PC-9 (cell line): ENCODE data around the gene CLPTM1. TPM values are rescaled to one million over a fixed set of nuclear protein-coding genes. Genes with fewer than 3 reads are reported as not detected.

Source experiments
- BruUV-seq: library from RNA; stranded (reverse); fragments of 400-500 nt; replicated peaks from 2 replicates; lab custom pipeline; 2021; lab: Mats Ljungman, UMichigan
- CTCF ChIA-PET: fragments of 300-600 bp; sonication (Branson Sonifier 250); formaldehyde crosslinking; loops from one replicate; lab custom pipeline; 2022; ENCODE audit warnings: antibody characterized with exemption; lab: Charles Lee
- POLR2A ChIA-PET: fragments of 300-600 bp; sonication (Branson Sonifier 250); formaldehyde crosslinking; loops from one replicate; lab custom pipeline; 2022; ENCODE audit warnings: antibody characterized with exemption; ENCODE audit not compliant: unreplicated experiment; lab: Charles Lee
- DNase-seq, 2 experiments: peaks; one replicate each; pipeline versions ENCODE4 v3.0.0 to v3.0.0-alpha.2; 2015 to 2022; ENCODE audit warnings: mixed read lengths in 1 of 2
- H2AFZ ChIP-seq: fragments of 200-600 bp; sonication (generic); 2 replicates; pipeline ENCODE4 v1.8.1; 2017; ENCODE audit warnings: antibody characterized with exemption
- H3F3A ChIP-seq: fragments of 200-600 bp; sonication (generic); 2 replicates; pipeline ENCODE4 v1.8.1; 2017; ENCODE audit warnings: antibody characterized with exemption, mild to moderate bottlenecking, low read depth; ENCODE audit not compliant: insufficient read depth
- H3K27ac ChIP-seq: fragments of 200-600 bp; sonication (generic); 2 replicates; pipeline ENCODE4 v1.6.1; 2016; ENCODE audit warnings: mixed run types
- H3K27me3 ChIP-seq: fragments of 200-600 bp; sonication (generic); 2 replicates; pipeline ENCODE4 v1.6.1; 2016; ENCODE audit warnings: low read depth, mixed run types; ENCODE audit not compliant: insufficient read depth
- H3K36me3 ChIP-seq: fragments of 200-600 bp; sonication (generic); 2 replicates; pipeline ENCODE4 v1.6.1; 2016; ENCODE audit warnings: low read depth, mixed run types
- H3K4me1 ChIP-seq: fragments of 200-600 bp; sonication (generic); replicated peaks from 2 replicates; pipeline ENCODE4 v1.6.1; 2016; ENCODE audit warnings: mixed run types; ENCODE audit not compliant: insufficient read depth
- H3K4me2 ChIP-seq: fragments of 200-600 bp; sonication (generic); 2 replicates; pipeline ENCODE4 v1.6.1; 2017; ENCODE audit warnings: mixed run types
- H3K4me3 ChIP-seq: fragments of 200-600 bp; sonication (generic); 2 replicates; pipeline ENCODE4 v1.6.1; 2016; ENCODE audit warnings: mixed run types
- H3K79me2 ChIP-seq: fragments of 200-600 bp; sonication (generic); 2 replicates; pipeline ENCODE4 v1.6.1; 2017; ENCODE audit warnings: low read depth, mixed run types
- H3K9me2 ChIP-seq: fragments of 200-600 bp; sonication (generic); 2 replicates; pipeline ENCODE4 v1.8.1; 2017; ENCODE audit warnings: mild to moderate bottlenecking; ENCODE audit not compliant: insufficient read depth
- H3K9me3 ChIP-seq: fragments of 200-600 bp; sonication (generic); 2 replicates; pipeline ENCODE4 v1.8.1; 2016; ENCODE audit warnings: low read depth; ENCODE audit not compliant: insufficient read depth
- H4K20me1 ChIP-seq: fragments of 200-600 bp; sonication (generic); 2 replicates; pipeline ENCODE4 v1.8.1; 2017; ENCODE audit not compliant: insufficient read depth
- CTCF ChIP-seq: fragments of 200-600 bp; sonication (generic); conservative IDR thresholded peaks from 2 replicates; pipeline ENCODE4 v1.6.1; 2017; ENCODE audit warnings: mixed run types, antibody characterized with exemption, mild to moderate bottlenecking, moderate library complexity
- EZH2 ChIP-seq: fragments of 200-600 bp; sonication (generic); IDR thresholded peaks from 2 replicates; pipeline ENCODE4 v1.8.0; 2017; ENCODE audit warnings: antibody characterized with exemption, low read depth
- intact Hi-C: fragments of 100-400 bp; cut with micrococcal nuclease; formaldehyde crosslinking; loops from one replicate; pipeline ENCODE4 v1.10.0; 2022; ENCODE audit not compliant: unreplicated experiment
- total RNA-seq: library from RNA; stranded (reverse); gene quantifications from 2 replicates; pipeline ENCODE4 v1.2.3, GENCODE V29; 2021

The CLPTM1 gene
- total RNA-seq, 1 experiment from 2014 or later, result 98.2 TPM

- Histone ChIP-seq H3K27me3 (no peaks in the 10 kb centered on the region), H3K27ac (no peak overlapping the region), H3K9me2 (no peaks in the 10 kb centered on the region), H3K4me1 (no peaks in the 10 kb centered on the region), H2AFZ (no peak overlapping the region), H3K4me3 (no peak overlapping the region), H3F3A (no peaks in the 10 kb centered on the region; the same call in 1 of the 2 replicates), H3K9me3 (no peaks in the 10 kb centered on the region), H4K20me1 (no peaks in the 10 kb centered on the region), H3K36me3 (no peaks in the 10 kb centered on the region), H3K4me2 (no peak overlapping the region), H3K79me2 (no peaks in the 10 kb centered on the region)
- BruUV-seq, result no TSS peak
- ChIA-PET CTCF (interaction anchor here (0.6 kb wide), 1 partner anchor 395 kb away, joined by 3 read pairs; no protein-coding TSS in a partner anchor), POLR2A (no interaction called here)
- DNase-seq, result peak; percentile 67 to 75
- TF ChIP-seq CTCF (peak; percentile 80), EZH2 (no peak)
- intact Hi-C loops, result loop anchor here (1.0 to 5.0 kb wide), 3 partner anchors 171 to 322 kb away; no protein-coding TSS in a partner anchor
Observed at GRCh38 chr19:45016388-45017314, 61.5 kb downstream of the CLPTM1 start.

- no peaks in the 10 kb centered on the region for H3K79me2 ChIP-seq
- intact Hi-C loops, result loop anchor here (5.0 kb wide), 1 partner anchor 168 kb away; no protein-coding TSS in a partner anchor
- H2AFZ ChIP-seq, result no peak overlapping the region
- DNase-seq, result no peak
- no peaks in the 10 kb centered on the region; the same call in 1 of the 2 replicates for H3F3A ChIP-seq
- BruUV-seq, result no TSS peak
- TF ChIP-seq EZH2, result no peak
- TF ChIP-seq CTCF, result no peak
- H3K27ac ChIP-seq, result no peak overlapping the region
- H3K9me2 ChIP-seq, result no peaks in the 10 kb centered on the region
- POLR2A ChIA-PET, result no interaction called here
- H3K27me3 ChIP-seq, result no peaks in the 10 kb centered on the region
- no peaks in the 10 kb centered on the region for H3K9me3 ChIP-seq
- no peak overlapping the region for H3K4me3 ChIP-seq
- H4K20me1 ChIP-seq, result no peaks in the 10 kb centered on the region
- no peak overlapping the region for H3K4me2 ChIP-seq
- no peaks in the 10 kb centered on the region for H3K4me1 ChIP-seq
- H3K36me3 ChIP-seq, result no peaks in the 10 kb centered on the region
- CTCF ChIA-PET, result no interaction called here
Observed at GRCh38 chr19:45019187-45019586, 64.0 kb downstream of the CLPTM1 start.

GRCh38 chr19:45020071-45020470, 64.9 kb downstream of the CLPTM1 start:
- ChIA-PET CTCF (interaction anchor here (0.7 kb wide), 1 partner anchor 465 kb away, joined by 4 read pairs; no protein-coding TSS in a partner anchor), POLR2A (no interaction called here)
- Histone ChIP-seq H3K79me2 (no peaks in the 10 kb centered on the region), H2AFZ (no peak overlapping the region), H3K4me3 (no peak overlapping the region), H3K4me2 (no peak overlapping the region), H3K36me3 (no peaks in the 10 kb centered on the region), H3K27me3 (no peaks in the 10 kb centered on the region), H3K9me2 (no peaks in the 10 kb centered on the region), H3K9me3 (no peaks in the 10 kb centered on the region), H4K20me1 (no peaks in the 10 kb centered on the region), H3F3A (no peaks in the 10 kb centered on the region; the same call in 1 of the 2 replicates), H3K27ac (no peak overlapping the region), H3K4me1 (no peaks in the 10 kb centered on the region)
- BruUV-seq, result no TSS peak
- intact Hi-C loops, result no loop called here
- TF ChIP-seq CTCF, result no peak
- DNase-seq, result no peak
